GM12878 (cell line): ENCODE measurements around the gene ARSI. TPM values are rescaled to one million over a fixed set of nuclear protein-coding genes. Genes with fewer than 3 reads are reported as not detected.

Experiments
- IRF5 ChIP-seq: fragments of 450-650 bp; IDR thresholded peaks from 2 replicates; pipeline ENCODE4 v1.6.1; 2017; ENCODE audit warnings: borderline replicate concordance
- MEF2B ChIP-seq: fragments of 450-650 bp; IDR thresholded peaks from 2 replicates; pipeline ENCODE4 v1.6.1; 2018; ENCODE audit warnings: mild to moderate bottlenecking, moderate library complexity; ENCODE audit not compliant: partially characterized antibody, poor library complexity, severe bottlenecking
- POLR2AphosphoS5 ChIP-seq: IDR thresholded peaks from 2 replicates; pipeline ENCODE4 v1.6.1; 2011; ENCODE audit warnings: mild to moderate bottlenecking, low read length, inconsistent platforms
- SMAD1 ChIP-seq: fragments of 450-650 bp; IDR thresholded peaks from 2 replicates; pipeline ENCODE4 v1.6.1; 2018; ENCODE audit warnings: mild to moderate bottlenecking, low read depth; ENCODE audit not compliant: partially characterized antibody
- TAF1 ChIP-seq: IDR thresholded peaks from 2 replicates; pipeline ENCODE4 v1.6.1; 2011; ENCODE audit warnings: mild to moderate bottlenecking, low read depth, low read length, borderline replicate concordance
- USF2 ChIP-seq: IDR thresholded peaks from 2 replicates; pipeline ENCODE4 v1.6.1; 2011; ENCODE audit warnings: low read depth, low read length, improper control_type of control experiment, borderline replicate concordance
- ZNF592 ChIP-seq: fragments of 450-650 bp; IDR thresholded peaks from 2 replicates; pipeline ENCODE4 v1.6.1; 2017; ENCODE audit warnings: mild to moderate bottlenecking, moderate library complexity
- polyA plus RNA-seq, 11 experiments: library from polyadenylated mRNA; depleted of rRNA in 4 of 11; unstranded in 6 of 11; stranded (reverse) in 5 of 11; fragments of >200 nt; fragmentation: Nextera tagmentation in 4 of 11; fragmentation: Illumina TruSeq in 1 of 11; extraction: Ambion mirVana in 4 of 11; extraction: Trizol in 1 of 11; gene quantifications; 1 replicate in 1 of 11; 2 replicates in 10 of 11; pipeline versions ENCODE4 v1.2.1 to v1.2.3, GENCODE V29; 2011 to 2016; ENCODE audit warnings: inconsistent platforms in 2 of 11, missing spikeins in 2 of 11, low read depth in 1 of 11
- total RNA-seq, 4 experiments: library from RNA; depleted of rRNA in 3 of 4; stranded (reverse); fragments of >200 nt in 3 of 4; fragmentation: Illumina TruSeq in 1 of 4; extraction: Trizol in 1 of 4; gene quantifications; 2 replicates each; pipeline versions ENCODE4 v1.2.1 to v1.2.3, GENCODE V29; 2013 to 2021

Gene ARSI
- total and polyA plus RNA-seq, 10 of the 15 experiments (the other 5 are each of a cell fraction or from before 2014, with no cell fraction given), result not detected

- TF ChIP-seq SMAD1 (no peak), USF2 (no peak), MEF2B (no peak), IRF5 (no peak), ZNF592 (no peak), TAF1 (no peak), POLR2AphosphoS5 (no peak)
- TF ChIP-seq, all 136 proteins: peak for 0
Observed at GRCh38 chr5:150306775-150307174, 4.1 kb upstream of the ARSI start (continued).
